Spleen (tissue), 7 donors: Measurements from ENCODE around the gene MAMDC4.

ENCODE experiments used
- CTCF ChIP-seq, 11 experiments: fragments of 200-600 bp in 7 of 11; fragments of 450-650 bp in 4 of 11; sonication (generic) in 4 of 11; IDR thresholded peaks in 8 of 11; conservative IDR thresholded peaks in 3 of 11; 1 replicate in 7 of 11; 2 replicates in 4 of 11; pipeline versions ENCODE4 v1.4.0 to v1.8.0; 2016 to 2021; ENCODE audit warnings: antibody characterized with exemption in 11 of 11, inconsistent platforms in 4 of 11, mild to moderate bottlenecking in 1 of 11
- POLR2A ChIP-seq, 3 donors: fragments of 450-650 bp; IDR thresholded peaks; one replicate each; pipeline ENCODE4 v1.5.1; 2017; ENCODE audit warnings: antibody characterized with exemption in 3 of 3, mild to moderate bottlenecking in 1 of 3
- donor health status: DM: no; HTN: no; CAD: no; lungs with moderate emphysema.
- donor health status: DM: no; HTN: no; CAD: no.
- donor health status: DM: no; HTN: no; CAD: no.

- TF ChIP-seq POLR2A (IDR thresholded peaks at IDR 0.05) (no peak), CTCF (IDR thresholded peaks at IDR 0.05 in 8 of 11, conservative IDR thresholded peaks at IDR 0.05 in 3 of 11) (no peak)
Measured at GRCh38 chr9:136867917-136868316, 15.8 kb downstream of the MAMDC4 start.
